Peyer's patch (tissue), 4 donors: ENCODE data around the gene RHBDL1. TPM values are rescaled to one million over a fixed set of nuclear protein-coding genes. Genes with fewer than 3 reads are reported as not detected.

Experiments used
- DNase-seq, 3 donors: peaks; one replicate each; pipeline ENCODE4 v3.0.0-alpha.2; 2017 to 2019
- H3K27ac ChIP-seq, 4 donors: fragments of 200-600 bp; sonication (generic); one replicate each; pipeline ENCODE4 v1.5.1; 2016 to 2019
- H3K27me3 ChIP-seq, 2 donors: fragments of 200-600 bp; sonication (generic); one replicate each; pipeline ENCODE4 v1.5.1; 2019
- H3K36me3 ChIP-seq, 3 donors: fragments of 200-600 bp; sonication (generic); one replicate each; pipeline ENCODE4 v1.5.1; 2016 to 2019
- H3K4me1 ChIP-seq, 4 donors: fragments of 200-600 bp; sonication (generic); one replicate each; pipeline ENCODE4 v1.5.1; 2016 to 2019
- H3K4me3 ChIP-seq, 4 donors: fragments of 200-600 bp; sonication (generic); 1 replicate in 3 of 4; 2 replicates in 1 of 4; pipeline ENCODE4 v1.5.1; 2016 to 2019; ENCODE audit warnings: mild to moderate bottlenecking in 1 of 4
- H3K9me3 ChIP-seq, 4 donors: fragments of 200-600 bp; sonication (generic); one replicate each; pipeline ENCODE4 v1.5.1; 2016 to 2019; ENCODE audit warnings: mild to moderate bottlenecking in 1 of 4
- CTCF ChIP-seq, 6 experiments: fragments of 450-650 bp in 4 of 6; fragments of 200-600 bp in 2 of 6; sonication (generic) in 1 of 6; IDR thresholded peaks; one replicate each; pipeline ENCODE4 v1.5.1; 2017 to 2019; ENCODE audit warnings: antibody characterized with exemption in 6 of 6, mild to moderate bottlenecking in 3 of 6, moderate library complexity in 1 of 6
- POLR2A ChIP-seq, 2 donors: fragments of 450-650 bp; IDR thresholded peaks; one replicate each; pipeline ENCODE4 v1.5.1; 2017; ENCODE audit warnings: antibody characterized with exemption in 2 of 2, mild to moderate bottlenecking in 2 of 2, moderate library complexity in 2 of 2
- total RNA-seq, 4 donors: library from RNA; depleted of rRNA; stranded (reverse); fragments of >200 nt; gene quantifications; one replicate each; pipeline ENCODE4 v1.1.0, GENCODE V29; 2016

The RHBDL1 gene
- total RNA-seq, 4 donors from 2014 or later: 4.1 to 13.6 (median 9.9) TPM

GRCh38 chr16:705431-706188 lies 30.1 kb downstream of the RHBDL1 start, which contains the start of gene FBXL16:
Gene FBXL16, minus strand, starts transcription at chr16:705801. Its CDS starts 8,396 bp downstream, at chr16:697405.
- TF ChIP-seq POLR2A (IDR thresholded peaks at IDR 0.05) (no peak), CTCF (IDR thresholded peaks at IDR 0.05) (no peak)
- Histone ChIP-seq H3K27me3 (peaks cover 0 to 60% of the 10 kb centered on the region in 2 donors), H3K4me1 (peaks cover 0 to 12% (median 6%) of the 10 kb centered on the region in 4 donors), H3K36me3 (no peaks in the 10 kb centered on the region), H3K4me3 (no peak within 1 kb of the TSS), H3K9me3 (no peaks in the 10 kb centered on the region), H3K27ac (no peak within 1 kb of the TSS)
- DNase-seq: no peak

DNA sequence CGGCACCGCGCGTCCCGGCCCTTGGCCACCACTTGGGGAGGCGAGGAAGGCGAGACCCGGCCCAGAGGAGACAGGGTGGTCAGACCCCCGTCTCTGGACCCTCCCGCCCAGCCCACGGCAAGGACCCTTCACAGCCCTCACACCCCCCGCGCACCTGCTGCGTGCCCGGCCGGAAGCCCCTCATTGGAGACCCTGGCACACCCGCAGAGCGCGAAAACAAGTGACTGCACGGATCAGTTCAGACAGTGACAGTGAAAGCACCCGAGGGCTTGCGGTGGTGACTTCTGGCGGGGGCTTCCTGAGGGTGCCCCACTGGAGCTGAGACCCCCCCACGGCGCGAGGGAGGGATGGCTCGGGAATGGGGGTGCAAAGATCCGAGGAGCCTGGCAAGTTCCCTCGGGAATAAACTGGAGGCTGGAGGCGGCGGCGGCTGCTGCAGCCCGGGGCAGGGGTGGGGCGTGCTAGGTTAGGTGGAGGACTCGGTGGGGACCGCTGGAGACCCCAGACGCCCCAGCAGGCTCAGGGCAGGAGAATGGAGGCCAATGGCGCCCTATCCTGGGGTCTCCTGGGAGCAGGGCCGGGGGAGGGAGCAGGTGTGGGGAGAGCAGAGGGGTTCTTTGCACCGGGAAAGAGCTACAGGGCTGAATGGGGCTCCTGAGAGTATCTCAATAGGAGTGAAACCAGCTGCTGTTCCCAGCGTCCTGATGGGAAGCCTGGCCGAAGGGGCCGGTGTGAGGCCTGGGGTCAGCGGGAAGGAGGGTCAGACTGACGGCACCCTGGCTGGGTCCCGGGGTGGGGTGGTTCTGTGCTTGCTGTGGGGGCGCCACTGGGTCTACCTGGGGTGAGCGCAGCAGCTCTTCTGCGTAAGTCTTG lies 31.0 kb downstream of the RHBDL1 start:
- peaks cover 0 to 12% (median 3%) of the 10 kb centered on the region in 4 donors for H3K4me1 ChIP-seq
- H3K27ac ChIP-seq: no peak overlapping the region
- H3K27me3 ChIP-seq: peaks cover 0 to 60% of the 10 kb centered on the region in 2 donors
- DNase-seq: no peak
- H3K4me3 ChIP-seq: no peak overlapping the region
- TF ChIP-seq POLR2A (IDR thresholded peaks at IDR 0.05): no peak
- no peak for TF ChIP-seq CTCF (IDR thresholded peaks at IDR 0.05)
- H3K9me3 ChIP-seq: no peaks in the 10 kb centered on the region
- no peaks in the 10 kb centered on the region for H3K36me3 ChIP-seq

DNA sequence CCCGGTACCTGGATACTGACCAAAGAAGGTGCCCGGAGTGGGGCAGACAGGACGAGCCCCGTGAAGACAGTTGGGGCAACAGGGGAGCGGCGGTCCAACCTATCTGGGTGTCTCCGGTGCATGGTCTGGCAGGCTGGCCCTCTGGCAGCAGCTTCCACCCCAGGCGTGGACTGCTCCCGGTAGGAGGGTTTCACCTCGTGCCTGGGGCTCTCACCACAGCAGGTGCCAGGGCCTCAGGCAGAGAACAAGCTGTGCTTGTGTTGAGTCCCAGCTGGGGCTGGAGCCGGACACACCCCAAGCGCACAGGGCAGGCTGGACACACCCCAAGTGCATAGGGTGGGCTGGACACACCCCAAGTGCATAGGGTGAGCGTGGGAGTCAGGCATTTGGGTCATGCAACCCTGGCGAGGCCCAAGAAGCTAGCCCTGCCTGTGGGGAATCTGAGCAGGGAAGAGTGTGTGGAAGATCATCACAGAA lies 31.6 kb downstream of the RHBDL1 start:
- Histone ChIP-seq H3K27ac (no peak overlapping the region), H3K9me3 (no peaks in the 10 kb centered on the region), H3K27me3 (peaks cover 0 to 53% of the 10 kb centered on the region in 2 donors), H3K4me3 (no peak overlapping the region), H3K36me3 (no peaks in the 10 kb centered on the region), H3K4me1 (peaks cover 0 to 15% (median 3%) of the 10 kb centered on the region in 4 donors)
- DNase-seq: no peak
- no peak for TF ChIP-seq POLR2A (IDR thresholded peaks at IDR 0.05)
- TF ChIP-seq CTCF (IDR thresholded peaks at IDR 0.05): no peak

DNA sequence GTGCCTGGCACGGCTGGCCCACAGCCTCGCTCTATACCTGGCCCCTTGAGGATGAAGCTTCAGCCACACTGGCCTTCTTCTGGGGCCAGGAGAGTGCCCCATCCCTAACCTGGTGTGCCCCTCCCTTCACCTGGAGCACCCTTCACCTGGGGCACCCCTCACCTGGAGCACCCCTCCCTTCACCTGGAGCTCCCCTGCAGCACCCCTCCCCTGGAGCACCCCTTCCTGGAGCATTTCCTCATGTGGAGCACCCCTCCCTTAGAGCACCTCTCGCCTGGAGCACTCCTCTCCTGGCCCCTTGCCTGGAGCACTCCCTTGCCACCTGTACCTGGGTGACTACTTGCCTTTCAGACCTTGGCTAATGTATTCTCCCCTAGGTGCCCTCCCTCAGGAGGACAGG lies 32.5 kb downstream of the RHBDL1 start:
- DNase-seq: no peak
- Histone ChIP-seq H3K4me1 (peaks cover 0 to 15% (median 3%) of the 10 kb centered on the region in 4 donors), H3K4me3 (no peak overlapping the region), H3K36me3 (no peaks in the 10 kb centered on the region), H3K27me3 (peaks cover 0 to 44% of the 10 kb centered on the region in 2 donors), H3K27ac (no peak overlapping the region), H3K9me3 (no peaks in the 10 kb centered on the region)
- TF ChIP-seq CTCF (IDR thresholded peaks at IDR 0.05) (no peak), POLR2A (IDR thresholded peaks at IDR 0.05) (no peak)

- TF ChIP-seq CTCF (IDR thresholded peaks at IDR 0.05) (no peak), POLR2A (IDR thresholded peaks at IDR 0.05) (no peak)
- Histone ChIP-seq H3K27me3 (peaks cover 0 to 39% of the 10 kb centered on the region in 2 donors), H3K4me1 (peaks cover 0 to 15% (median 3%) of the 10 kb centered on the region in 4 donors), H3K36me3 (no peaks in the 10 kb centered on the region), H3K4me3 (no peak overlapping the region), H3K27ac (no peak overlapping the region), H3K9me3 (no peaks in the 10 kb centered on the region)
- DNase-seq: no peak
Measured at GRCh38 chr16:708959-709358, 33.5 kb downstream of the RHBDL1 start.
